ENCODE results near the gene CCDC88A. TPM values are rescaled to one million over a fixed set of nuclear protein-coding genes. Genes with fewer than 3 reads are reported as not detected.

The CCDC88A gene
- total RNA-seq, 1 experiment from 2014 or later, result 21.6 TPM

GRCh38 chr2:55431982-55432627 is 12.4 kb upstream of the CCDC88A start:
- Histone ChIP-seq H3K9me2 (replicated peaks; ENCODE audit: low read length) (no peaks in the 10 kb centered on the region), H3K9me3 (ENCODE audit: low read length) (no peaks in the 10 kb centered on the region), H4K20me1 (ENCODE audit: low read length) (no peaks in the 10 kb centered on the region), H3K27me3 (ENCODE audit: low read length) (no peaks in the 10 kb centered on the region), H3K36me3 (ENCODE audit: low read depth, low read length) (no peaks in the 10 kb centered on the region), H3F3A (ENCODE audit: low read length, unreplicated experiment) (no peaks in the 10 kb centered on the region), H2AFZ (ENCODE audit: low read length) (peak overlapping the region; percentile 34), H3K4me2 (ENCODE audit: low read length) (no peak overlapping the region), H3K79me2 (ENCODE audit: low read length) (no peaks in the 10 kb centered on the region), H3K4me3 (ENCODE audit: low read length) (no peak overlapping the region), H3K27ac (ENCODE audit: low read length) (no peak overlapping the region), H3K4me1 (ENCODE audit: insufficient read depth, low read length) (peaks cover 6% of the 10 kb centered on the region; the same call in 1 of the 2 replicates), H3K9ac (ENCODE audit: low read length) (no peak overlapping the region)
- intact Hi-C loops (cut with micrococcal nuclease), result loop anchor here (2.0 to 5.0 kb wide), 2 partner anchors 80 to 163 kb away; partner anchors contain the start of gene MTIF2
- DNase-seq (peak; percentile 61), ATAC-seq (peak; percentile 68)
- POLR2A ChIA-PET (ENCODE audit: unreplicated experiment), result no interaction called here
- TF ChIP-seq EZH2 (IDR thresholded peaks at IDR 0.05; ENCODE audit: low read length, unreplicated experiment), result no peak
- TF ChIP-seq, protein P1, sequence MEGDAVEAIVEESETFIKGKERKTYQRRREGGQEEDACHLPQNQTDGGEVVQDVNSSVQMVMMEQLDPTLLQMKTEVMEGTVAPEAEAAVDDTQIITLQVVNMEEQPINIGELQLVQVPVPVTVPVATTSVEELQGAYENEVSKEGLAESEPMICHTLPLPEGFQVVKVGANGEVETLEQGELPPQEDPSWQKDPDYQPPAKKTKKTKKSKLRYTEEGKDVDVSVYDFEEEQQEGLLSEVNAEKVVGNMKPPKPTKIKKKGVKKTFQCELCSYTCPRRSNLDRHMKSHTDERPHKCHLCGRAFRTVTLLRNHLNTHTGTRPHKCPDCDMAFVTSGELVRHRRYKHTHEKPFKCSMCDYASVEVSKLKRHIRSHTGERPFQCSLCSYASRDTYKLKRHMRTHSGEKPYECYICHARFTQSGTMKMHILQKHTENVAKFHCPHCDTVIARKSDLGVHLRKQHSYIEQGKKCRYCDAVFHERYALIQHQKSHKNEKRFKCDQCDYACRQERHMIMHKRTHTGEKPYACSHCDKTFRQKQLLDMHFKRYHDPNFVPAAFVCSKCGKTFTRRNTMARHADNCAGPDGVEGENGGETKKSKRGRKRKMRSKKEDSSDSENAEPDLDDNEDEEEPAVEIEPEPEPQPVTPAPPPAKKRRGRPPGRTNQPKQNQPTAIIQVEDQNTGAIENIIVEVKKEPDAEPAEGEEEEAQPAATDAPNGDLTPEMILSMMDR (conservative IDR thresholded peaks at IDR 0.05; ENCODE audit: low read depth, low read length), result peak; percentile 84
- BruUV-seq (replicated peaks), result no TSS peak
- CTCF ChIA-PET, result interaction anchor here (0.6 to 1.2 kb wide), 2 partner anchors 67 to 416 kb away, joined by 3 read pairs; no protein-coding TSS in a partner anchor

GRCh38 chr2:55430211-55430975 is 10.7 kb upstream of the CCDC88A start:
- Histone ChIP-seq H2AFZ (ENCODE audit: low read length) (no peak overlapping the region), H3K9me3 (ENCODE audit: low read length) (no peaks in the 10 kb centered on the region), H3K9ac (ENCODE audit: low read length) (no peak overlapping the region), H3K27me3 (ENCODE audit: low read length) (no peaks in the 10 kb centered on the region), H3K36me3 (ENCODE audit: low read depth, low read length) (no peaks in the 10 kb centered on the region), H3K27ac (ENCODE audit: low read length) (no peak overlapping the region), H3K9me2 (replicated peaks; ENCODE audit: low read length) (no peaks in the 10 kb centered on the region), H3K79me2 (ENCODE audit: low read length) (no peaks in the 10 kb centered on the region), H3K4me1 (ENCODE audit: insufficient read depth, low read length) (peaks cover 12% of the 10 kb centered on the region), H4K20me1 (ENCODE audit: low read length) (no peaks in the 10 kb centered on the region), H3K4me3 (ENCODE audit: low read length) (no peak overlapping the region), H3F3A (ENCODE audit: low read length, unreplicated experiment) (no peaks in the 10 kb centered on the region), H3K4me2 (ENCODE audit: low read length) (no peak overlapping the region)
- ATAC-seq (no peak), DNase-seq (no peak)
- ChIA-PET CTCF (interaction anchor here (0.6 to 1.2 kb wide), 2 partner anchors 66 to 116 kb away, joined by 3 read pairs; no protein-coding TSS in a partner anchor), POLR2A (ENCODE audit: unreplicated experiment) (no interaction called here)
- intact Hi-C loops (cut with micrococcal nuclease), result loop anchor here (5.0 kb wide), 1 partner anchor 82 kb away; no protein-coding TSS in a partner anchor
- no TSS peak for BruUV-seq (replicated peaks)
- TF ChIP-seq EZH2phosphoT487 (IDR thresholded peaks at IDR 0.05; ENCODE audit: borderline replicate concordance, low read length), result no peak
- TF ChIP-seq, protein P1 (conservative IDR thresholded peaks at IDR 0.05; ENCODE audit: low read depth, low read length), result no peak
- no peak for TF ChIP-seq EZH2 (IDR thresholded peaks at IDR 0.05; ENCODE audit: low read length, unreplicated experiment)
